ENCODE results near the gene SLC25A45.

The SLC25A45 gene, protein sequence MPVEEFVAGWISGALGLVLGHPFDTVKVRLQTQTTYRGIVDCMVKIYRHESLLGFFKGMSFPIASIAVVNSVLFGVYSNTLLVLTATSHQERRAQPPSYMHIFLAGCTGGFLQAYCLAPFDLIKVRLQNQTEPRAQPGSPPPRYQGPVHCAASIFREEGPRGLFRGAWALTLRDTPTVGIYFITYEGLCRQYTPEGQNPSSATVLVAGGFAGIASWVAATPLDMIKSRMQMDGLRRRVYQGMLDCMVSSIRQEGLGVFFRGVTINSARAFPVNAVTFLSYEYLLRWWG
- total RNA-seq: 77.1 reads per million, percentile 77 among the genes with 10 or more reads in this experiment

DNA sequence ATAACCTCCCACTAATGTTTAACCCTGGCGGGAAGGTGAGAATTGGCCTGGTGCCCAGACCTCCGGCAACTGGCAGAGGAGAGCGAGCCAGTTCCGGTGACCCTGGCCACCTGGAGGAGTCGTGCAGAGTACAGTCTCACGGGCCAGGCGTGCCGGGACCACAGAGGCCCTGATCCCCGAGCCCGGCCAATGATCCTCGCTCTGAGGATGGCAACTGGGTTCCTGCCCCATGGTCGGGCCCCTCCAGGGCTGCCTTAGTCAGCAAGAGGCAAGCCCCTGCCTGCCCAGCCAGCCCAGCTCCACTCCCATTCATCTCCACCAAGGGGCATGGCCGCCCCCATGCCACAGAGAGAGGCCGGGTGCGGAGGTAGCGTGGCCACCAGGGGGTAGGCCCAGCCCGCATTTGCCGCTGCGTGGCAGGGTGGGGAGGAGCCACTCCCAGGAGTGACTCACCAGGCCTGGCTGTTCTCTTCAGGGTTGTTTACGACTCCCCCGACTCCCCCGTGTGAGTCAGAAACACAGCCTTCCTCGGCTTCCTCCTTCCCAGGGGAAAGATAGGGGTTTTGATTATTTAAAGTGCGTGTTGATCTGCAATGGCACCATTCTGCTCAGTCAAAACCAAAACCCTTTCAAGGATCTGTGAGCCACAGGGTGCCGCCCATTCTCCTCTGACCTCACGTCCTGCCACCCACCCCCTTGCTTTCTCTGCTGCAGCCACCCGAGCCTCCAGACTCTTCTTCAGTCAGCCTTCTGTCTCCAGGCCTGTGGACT lies at the start of gene SLC25A45:
Gene SLC25A45 (minus strand): TSS at position 614 of the 771 bp plus-strand sequence. CDS start 695 bp downstream, outside the sequence.
- DNase-seq: peak; percentile 88

DNA sequence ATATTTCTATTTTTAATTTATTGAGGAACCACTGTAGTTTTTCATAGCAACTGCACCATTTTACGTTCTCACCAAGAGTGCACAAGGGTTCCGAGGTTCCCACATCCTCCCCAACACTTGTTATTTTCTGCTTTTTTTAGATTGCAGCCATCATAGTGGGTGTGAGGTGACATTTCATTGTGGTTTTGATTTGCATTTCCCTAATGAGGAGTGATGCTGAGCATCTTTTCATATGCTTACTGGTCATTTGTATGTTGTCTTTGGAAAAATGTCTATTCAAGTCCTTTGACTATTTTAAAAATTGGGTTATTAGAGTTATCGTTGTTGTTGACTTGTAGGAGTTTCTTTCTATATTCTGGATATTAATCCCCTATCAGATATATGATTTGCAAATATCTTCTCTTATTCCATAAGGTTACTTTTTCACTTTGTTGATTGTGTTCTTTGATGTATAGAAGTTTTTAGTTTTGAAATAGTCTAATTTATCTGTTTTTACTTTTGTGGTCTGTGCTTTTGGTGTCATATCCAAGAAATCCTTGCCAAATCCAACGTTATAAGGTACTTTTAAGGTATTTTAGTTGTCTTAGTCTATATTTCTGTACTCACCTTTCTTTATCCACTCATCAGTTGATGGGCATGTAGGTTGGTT lies 49.1 kb upstream of the SLC25A45 start:
- peak; percentile 42 for DNase-seq

DNA sequence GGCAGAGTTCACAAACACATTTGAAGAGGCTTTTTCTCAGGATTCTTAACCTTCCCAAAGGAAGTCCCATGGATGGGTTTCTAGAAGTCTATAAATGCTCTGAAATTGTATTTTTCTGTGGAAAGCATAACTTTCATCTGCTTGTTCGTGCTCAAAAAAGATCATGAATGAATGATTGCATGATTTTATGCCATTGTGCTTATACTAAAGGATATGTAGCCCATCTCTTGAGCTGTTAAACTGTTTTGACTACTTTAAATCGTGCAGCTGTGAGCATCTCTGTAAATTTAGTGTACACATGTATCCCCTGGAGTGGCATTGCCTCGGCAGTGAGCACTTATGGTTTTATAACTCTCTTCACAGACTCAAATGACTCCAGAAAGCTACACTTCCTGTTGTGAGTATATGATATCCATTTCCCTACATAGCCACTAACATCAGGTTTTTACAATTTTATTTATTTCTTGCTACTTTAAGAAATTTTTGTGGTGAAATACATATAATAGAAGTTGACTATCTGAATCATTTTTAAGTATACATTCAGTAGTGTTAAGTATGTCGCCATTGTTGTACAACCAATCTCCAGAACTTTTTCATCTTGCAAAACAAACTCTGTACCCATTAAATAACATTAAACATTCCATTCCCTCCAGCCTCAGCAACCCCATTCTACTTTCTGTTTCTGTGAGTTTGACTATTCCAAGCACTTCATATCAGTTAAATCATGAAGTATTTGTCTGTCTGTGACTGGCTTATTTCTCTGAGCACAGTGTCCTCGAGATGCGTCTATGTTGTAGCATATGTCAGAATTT lies 48.2 kb upstream of the SLC25A45 start:
- DNase-seq: no peak

DNA sequence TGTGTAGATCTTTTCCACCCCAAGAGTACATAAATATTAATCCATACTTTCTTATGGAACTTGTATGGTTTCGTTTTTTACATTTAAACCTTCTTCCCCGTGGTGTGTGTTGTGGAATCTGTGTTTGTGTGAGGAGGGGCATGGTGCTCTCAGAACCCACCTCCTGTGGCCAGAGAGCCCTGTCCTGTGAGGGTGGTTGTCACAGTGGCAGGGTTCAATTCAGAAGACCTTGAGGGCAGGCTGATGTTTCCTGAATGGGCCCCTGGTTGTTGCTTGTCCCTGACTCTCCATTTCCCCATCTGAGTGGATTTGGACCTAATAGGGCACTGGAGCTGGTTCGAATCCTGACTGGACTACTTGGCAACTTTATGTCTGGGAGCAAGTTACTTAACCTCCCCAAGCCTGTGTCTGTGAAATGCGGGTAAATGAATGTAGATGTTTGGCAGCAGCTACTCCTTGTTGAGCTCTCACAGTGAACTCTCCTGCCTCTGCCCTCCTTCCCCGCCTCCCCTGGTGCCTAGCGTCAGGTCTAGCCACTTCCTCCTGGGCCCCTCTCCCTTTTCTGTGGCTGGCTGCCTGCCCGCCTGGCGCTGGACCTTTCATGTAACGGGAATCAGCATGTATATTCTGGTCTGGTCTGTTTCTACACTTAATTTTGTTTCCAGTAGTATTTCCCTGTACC lies 47.4 kb upstream of the SLC25A45 start:
- peak; percentile 21 for DNase-seq

DNA sequence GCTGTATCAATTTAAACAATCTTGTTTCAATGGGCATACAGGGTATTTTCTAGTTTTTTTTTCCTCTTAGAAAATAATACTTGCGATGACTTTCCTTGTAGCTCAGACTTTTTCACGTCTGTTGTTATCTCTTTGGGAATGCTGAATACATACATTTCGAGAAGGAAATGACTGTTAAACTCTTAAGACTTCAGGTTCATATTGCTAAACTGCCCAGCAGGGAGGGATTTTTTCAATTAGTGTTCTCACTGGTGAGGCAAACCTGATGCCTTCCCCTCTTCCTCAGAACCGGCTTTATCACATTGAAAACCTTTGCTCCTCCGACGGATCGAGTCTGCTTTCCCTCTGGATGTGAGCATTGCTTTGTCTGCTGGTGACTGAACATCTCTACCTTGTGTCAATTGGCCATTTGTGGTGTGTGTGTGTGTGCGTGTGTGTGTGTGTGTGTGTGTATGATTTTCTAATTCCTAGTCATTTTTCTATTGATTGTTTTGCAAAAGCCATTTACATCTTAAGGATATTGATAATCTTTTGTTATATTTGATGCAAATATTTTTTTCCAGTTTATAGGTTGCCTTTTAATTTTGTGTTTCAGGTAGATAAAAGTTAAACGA lies 46.7 kb upstream of the SLC25A45 start:
- no peak for DNase-seq

DNA sequence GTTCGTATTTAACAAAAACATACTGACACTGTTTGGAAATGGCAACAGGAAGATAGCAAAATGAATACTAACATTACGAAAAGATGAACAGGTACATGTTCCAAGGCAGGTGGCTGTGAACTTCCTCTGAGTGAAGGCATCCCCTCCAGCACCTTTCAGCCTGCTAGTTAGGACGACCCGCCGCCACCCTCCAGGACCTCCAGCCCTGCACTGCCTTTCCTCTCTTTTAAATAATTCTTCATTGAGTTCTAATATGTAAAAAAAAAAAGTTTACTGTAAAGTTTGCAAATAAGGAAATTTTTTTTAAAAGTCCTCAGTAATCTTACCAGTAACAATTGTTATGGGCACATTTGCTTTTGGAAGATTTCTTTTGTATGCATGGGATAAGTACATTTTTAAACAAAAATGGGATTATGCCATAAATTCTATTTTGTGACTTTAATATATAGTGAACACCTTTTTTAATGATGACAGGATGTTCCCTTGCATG lies 46.2 kb upstream of the SLC25A45 start:
- no peak for DNase-seq

DNA sequence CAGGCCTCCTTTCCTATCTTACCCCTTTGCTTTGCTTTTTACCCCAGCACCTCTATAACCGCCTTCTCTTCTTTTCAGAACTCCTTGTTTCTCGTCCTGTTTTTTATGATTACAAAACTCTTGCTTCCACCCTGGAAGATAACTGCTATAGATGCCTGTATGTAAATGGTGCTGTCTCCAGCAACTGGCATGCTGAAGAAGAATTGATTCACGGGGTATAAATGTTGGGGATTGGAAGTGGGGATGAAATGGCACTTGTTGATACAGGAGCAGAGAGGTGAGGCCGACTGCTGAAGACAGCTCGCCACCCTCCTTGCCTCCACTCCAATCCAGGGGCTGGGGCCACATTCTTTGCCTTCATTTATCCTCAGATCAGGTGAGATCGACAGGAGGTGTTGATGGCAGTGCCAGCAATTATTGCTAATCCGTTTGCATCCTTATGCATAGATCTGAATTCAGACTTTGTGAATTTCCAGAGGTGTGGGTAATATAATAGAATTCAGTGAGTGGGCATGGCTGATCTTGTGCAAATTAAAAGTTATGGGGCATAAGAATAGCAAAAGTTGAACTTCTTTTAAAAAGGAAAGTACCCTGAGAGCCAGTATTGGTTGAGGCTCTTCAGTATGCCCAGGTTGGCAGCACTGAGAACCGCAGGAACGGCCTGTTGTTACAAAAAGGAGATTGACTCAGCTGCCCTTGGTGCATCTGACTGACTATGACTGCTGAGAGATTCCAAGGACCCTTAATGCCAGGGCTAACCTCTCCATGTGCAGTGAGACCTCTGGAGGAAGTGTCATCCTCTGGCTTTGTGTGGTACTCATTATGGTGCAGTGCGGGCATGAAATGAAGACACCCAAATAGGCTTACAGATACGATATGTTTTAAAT lies 45.5 kb upstream of the SLC25A45 start:
- peak; percentile 39 for DNase-seq

DNA sequence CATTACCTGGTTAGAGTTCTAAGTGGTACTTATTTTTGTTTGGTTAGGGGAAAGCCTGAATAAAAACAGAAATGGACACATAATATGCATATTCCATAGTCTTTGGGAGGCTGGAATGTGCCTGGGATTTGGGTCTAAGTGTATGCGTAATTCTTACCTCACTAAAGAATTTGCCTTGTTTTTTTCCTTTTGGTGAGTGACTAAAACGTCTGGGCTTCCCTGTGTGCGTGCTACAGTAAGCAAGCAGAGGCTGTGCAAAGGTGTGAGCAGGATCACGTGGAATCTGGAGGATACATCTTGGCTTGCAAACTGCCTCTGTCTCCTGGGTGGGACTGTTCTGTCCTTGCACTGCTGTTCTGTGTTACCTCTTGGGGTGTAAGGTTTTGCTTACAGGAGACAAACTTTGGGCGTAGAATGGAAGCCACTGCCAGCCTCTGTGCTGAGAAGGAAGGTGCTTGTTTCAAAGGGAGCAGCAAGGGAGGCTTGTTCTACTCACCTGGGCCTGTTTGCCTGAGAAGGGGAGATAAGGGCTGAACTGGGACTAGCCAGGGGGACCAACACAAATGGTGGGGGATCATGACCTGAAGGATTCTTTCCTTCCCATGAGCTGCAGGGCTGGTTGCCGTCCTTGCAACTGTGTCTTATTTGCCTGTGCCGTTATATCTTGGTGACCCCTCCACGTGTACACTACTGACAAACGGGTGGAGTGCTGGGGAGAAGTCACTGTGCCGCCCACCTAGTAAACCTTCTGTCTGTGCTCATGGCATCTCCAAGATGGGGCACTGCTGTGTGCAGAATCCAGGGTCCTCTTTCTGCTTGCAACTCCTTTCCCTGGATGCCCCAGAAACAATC lies 44.6 kb upstream of the SLC25A45 start:
- DNase-seq: no peak

DNA sequence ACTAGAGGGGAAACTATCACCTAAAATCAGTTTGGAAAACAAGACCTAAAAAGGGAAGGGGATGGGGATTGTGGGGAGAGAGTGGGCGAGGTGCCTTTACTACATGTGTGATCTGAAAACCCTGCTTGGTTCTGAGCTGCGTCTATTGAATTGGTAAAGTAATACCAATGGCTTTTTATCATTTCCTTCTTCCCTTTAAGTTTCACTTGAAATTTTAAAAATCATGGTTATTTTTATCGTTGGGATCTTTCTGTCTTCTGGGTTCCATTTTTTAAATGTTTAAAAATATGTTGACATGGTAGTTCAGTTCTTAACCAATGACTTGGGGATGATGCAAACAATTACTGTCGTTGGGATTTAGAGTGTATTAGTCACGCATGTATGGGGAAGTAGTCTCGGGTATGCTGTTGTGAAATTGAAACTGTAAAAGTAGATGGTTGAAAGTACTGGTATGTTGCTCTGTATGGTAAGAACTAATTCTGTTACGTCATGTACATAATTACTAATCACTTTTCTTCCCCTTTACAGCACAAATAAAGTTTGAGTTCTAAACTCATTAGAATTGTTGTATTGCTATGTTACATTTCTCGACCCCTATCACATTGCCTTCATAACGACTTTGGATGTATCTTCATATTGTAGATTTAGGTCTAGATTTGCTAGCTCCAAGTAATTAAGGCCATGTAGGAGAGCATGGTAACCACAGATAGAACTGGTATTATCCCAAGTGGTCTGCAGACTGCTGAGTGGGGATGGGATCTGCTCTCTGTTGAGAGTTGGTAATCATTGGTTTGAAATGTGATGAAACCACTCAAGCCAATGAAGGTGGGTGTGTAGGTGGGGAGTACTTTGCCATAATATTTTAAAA lies 43.8 kb upstream of the SLC25A45 start:
- no peak for DNase-seq

DNA sequence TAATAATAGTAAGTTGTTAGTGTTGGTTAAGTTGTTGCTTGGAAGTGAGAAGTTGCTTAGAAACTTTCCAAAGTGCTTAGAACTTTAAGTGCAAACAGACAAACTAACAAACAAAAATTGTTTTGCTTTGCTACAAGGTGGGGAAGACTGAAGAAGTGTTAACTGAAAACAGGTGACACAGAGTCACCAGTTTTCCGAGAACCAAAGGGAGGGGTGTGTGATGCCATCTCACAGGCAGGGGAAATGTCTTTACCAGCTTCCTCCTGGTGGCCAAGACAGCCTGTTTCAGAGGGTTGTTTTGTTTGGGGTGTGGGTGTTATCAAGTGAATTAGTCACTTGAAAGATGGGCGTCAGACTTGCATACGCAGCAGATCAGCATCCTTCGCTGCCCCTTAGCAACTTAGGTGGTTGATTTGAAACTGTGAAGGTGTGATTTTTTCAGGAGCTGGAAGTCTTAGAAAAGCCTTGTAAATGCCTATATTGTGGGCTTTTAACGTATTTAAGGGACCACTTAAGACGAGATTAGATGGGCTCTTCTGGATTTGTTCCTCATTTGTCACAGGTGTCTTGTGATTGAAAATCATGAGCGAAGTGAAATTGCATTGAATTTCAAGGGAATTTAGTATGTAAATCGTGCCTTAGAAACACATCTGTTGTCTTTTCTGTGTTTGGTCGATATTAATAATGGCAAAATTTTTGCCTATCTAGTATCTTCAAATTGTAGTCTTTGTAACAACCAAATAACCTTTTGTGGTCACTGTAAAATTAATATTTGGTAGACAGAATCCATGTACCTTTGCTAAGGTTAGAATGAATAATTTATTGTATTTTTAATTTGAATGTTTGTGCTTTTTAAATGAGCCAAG lies 42.9 kb upstream of the SLC25A45 start:
- DNase-seq: peak; percentile 81

DNA sequence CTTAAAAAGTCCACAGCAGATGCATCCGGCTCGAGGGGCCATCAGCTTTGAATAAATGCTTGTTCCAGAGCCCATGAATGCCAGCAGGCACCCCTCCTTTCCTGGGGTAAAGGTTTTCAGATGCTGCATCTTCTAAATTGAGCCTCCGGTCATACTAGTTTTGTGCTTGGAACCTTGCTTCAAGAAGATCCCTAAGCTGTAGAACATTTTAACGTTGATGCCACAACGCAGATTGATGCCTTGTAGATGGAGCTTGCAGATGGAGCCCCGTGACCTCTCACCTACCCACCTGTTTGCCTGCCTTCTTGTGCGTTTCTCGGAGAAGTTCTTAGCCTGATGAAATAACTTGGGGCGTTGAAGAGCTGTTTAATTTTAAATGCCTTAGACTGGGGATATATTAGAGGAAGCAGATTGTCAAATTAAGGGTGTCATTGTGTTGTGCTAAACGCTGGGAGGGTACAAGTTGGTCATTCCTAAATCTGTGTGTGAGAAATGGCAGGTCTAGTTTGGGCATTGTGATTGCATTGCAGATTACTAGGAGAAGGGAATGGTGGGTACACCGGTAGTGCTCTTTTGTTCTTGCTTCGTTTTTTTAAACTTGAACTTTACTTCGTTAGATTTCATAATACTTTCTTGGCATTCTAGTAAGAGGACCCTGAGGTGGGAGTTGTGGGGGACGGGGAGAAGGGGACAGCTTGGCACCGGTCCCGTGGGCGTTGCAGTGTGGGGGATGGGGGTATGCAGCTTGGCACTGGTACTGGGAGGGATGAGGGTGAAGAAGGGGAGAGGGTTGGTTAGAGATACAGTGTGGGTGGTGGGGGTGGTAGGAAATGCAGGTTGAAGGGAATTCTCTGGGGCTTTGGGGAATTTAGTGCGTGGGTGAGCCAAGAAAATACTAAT lies 42.0 kb upstream of the SLC25A45 start:
- DNase-seq: peak; percentile 45

DNA sequence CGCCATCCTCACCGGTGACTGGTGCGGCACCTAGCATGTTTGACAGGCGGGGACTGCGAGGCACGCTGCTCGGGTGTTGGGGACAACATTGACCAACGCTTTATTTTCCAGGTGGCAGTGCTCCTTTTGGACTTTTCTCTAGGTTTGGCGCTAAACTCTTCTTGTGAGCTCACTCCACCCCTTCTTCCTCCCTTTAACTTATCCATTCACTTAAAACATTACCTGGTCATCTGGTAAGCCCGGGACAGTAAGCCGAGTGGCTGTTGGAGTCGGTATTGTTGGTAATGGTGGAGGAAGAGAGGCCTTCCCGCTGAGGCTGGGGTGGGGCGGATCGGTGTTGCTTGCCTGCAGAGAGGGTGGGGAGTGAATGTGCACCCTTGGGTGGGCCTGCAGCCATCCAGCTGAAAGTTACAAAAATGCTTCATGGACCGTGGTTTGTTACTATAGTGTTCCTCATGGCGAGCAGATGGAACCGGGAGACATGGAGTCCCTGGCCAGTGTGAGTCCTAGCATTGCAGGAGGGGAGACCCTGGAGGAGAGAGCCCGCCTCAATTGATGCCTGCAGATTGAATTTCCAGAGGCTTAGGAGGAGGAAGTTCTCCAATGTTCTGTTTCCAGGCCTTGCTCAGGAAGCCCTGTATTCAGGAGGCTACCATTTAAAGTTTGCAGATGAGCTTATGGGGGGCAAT lies 41.2 kb upstream of the SLC25A45 start:
- DNase-seq: no peak

DNA sequence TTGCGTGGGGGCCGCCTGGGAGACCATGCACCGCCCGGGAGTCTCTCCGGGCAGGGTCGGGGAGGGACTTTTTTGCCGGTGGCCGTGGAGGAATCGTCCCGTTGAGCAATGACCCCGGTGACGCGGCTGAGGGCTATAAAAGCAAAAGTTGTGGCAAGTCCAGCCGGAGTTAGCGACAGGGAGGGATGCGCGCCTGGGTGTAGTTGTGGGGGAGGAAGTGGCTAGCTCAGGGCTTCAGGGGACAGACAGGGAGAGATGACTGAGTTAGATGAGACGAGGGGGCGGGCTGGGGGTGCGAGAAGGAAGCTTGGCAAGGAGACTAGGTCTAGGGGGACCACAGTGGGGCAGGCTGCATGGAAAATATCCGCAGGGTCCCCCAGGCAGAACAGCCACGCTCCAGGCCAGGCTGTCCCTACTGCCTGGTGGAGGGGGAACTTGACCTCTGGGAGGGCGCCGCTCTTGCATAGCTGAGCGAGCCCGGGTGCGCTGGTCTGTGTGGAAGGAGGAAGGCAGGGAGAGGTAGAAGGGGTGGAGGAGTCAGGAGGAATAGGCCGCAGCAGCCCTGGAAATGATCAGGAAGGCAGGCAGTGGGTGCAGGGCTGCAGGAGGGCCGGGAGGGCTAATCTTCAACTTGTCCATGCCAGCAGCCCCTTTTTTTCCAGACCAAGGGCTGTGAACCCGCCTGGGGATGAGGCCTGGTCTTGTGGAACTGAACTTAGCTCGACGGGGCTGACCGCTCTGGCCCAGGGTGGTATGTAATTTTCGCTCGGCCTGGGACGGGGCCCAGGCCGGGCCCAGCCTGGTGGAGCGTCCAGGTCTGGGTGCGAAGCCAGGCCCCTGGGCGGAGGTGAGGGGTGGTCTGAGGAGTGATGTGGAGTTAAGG lies 40.4 kb upstream of the SLC25A45 start, which contains the start of gene NEAT1:
Gene NEAT1 (plus strand): TSS at position 166 of the 883 bp plus-strand sequence.
- DNase-seq: peak; percentile 79

Measured in effector CD4-positive, alpha-beta T cell (primary cell).